Right lung (tissue), 5 donors: Measurements from ENCODE around the gene PROZ. TPM values are rescaled to one million over a fixed set of nuclear protein-coding genes. Genes with fewer than 3 reads are reported as not detected.

Experiments
- DNase-seq, 2 donors: peaks; one replicate each; pipeline ENCODE4 v3.0.0-alpha.2; 2013
- polyA plus RNA-seq, 5 donors: library from polyadenylated mRNA; unstranded; fragments of 120-200 nt; gene quantifications; one replicate each; pipeline versions ENCODE4 v1.2.1 to v1.2.3, GENCODE V29; 2013; ENCODE audit warnings: inconsistent platforms in 1 of 5, low replicate concordance in 1 of 5; ENCODE audit not compliant: insufficient read length in 5 of 5, insufficient read depth in 1 of 5

Gene PROZ
- polyA plus RNA-seq, 5 donors: 0.13 to 0.67 (median 0.42) TPM

DNA sequence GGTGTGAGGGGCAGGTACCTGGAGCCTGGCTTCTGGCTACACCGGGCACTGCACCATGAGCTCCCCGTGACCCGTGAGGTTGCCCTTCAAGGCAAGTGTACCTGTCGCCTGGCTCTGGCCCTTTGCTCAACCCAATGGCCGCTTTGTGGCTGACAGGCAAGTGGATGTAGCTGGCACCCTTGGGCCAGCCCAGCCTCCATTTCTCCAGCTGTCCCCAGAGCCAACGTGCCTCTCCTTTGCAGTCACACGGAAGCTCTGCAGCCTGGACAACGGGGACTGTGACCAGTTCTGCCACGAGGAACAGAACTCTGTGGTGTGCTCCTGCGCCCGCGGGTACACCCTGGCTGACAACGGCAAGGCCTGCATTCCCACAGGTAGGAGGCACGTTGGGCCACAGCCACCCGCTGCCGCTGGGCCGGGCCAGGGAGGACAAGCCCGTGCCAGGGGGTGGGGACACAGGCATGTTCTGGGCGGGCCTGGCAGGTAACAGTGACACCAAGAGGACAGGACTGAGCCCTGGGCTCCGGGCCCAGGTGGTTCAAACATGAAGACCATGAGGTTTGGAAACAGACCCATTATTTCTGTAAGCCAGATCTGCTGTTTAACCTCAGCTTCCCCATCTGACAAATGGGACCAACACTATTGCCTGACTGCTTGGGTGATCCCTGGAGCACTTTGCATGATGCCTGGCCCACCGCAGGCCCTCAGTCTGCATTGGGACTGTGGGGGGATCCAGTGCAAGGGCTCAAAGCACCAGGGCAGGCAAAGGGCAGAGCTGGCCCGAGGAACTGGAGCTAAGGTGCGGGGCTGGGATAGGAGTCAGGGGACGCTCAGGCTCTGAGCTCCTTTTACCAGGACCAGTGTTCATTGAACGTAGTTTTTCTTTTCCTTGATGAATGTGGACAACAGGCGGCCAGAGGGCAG lies 17.5 kb upstream of the PROZ start:
- DNase-seq: no peak

DNA sequence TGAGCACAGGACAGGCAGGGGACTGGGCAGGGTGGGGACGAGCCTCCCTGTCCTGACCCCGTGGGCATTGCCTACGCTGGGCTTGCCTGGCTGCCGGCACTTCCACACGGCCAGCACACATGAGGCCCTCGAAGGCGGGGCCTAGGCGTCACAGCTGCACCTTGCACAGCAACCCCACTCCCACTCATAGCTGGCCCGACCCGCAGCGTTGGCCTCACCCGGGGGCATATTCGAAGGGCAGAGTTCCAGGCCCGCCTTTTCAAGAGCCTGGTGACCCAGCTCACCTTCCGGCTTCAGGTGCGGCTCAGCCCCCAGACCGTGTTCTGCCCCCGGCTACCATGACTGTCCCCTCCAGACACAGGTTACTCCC lies 16.9 kb upstream of the PROZ start:
- DNase-seq: no peak

DNA sequence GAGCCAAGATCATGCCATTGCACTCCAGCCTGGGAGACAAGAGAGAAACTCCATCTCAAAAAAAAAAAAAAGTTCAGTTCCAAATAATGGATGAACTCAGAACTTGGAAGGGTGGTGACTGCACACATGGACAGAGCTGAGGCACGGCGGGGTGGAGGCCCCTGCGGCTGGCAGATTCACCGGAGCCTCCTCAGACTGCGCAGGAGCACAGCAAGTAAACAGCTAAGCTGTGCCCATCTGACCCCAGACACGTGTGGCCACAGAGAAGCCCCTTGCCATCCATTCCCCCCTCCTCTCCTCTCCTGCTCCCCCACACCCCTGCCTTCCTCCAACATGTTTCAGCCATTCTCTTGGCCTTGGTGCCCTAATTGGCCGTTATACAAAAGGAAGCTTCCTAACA lies 15.6 kb upstream of the PROZ start:
- no peak for DNase-seq

DNA sequence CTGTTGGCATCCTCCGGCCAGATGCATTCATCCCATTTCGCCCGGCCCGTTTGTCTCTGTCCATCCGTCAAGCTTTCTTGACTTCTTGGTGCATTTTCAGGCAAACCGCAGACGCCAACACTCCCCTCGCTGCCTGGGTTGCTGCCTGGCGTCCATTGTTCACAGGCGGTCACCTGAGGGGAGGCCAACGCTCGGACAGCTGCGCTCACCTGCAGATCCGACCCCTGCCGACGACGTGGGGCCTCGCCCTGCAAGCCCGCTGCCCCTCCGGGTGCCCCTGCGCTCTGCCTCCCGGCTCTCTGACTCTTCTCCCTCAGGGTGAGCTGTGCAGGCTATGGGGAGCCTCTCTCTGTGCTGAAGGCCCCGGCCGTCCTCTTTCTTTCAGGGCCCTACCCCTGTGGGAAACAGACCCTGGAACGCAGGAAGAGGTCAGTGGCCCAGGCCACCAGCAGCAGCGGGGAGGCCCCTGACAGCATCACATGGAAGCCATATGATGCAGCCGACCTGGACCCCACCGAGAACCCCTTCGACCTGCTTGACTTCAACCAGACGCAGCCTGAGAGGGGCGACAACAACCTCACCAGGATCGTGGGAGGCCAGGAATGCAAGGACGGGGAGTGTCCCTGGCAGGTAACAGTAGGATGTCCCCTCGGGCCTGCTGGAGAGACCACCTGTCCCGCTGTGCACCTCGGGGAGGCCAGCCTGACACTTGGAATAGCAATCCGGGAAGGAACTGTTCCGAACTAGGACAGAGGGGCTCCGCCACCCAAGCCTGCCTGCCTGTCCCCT lies 14.8 kb upstream of the PROZ start:
- no peak for DNase-seq

DNA sequence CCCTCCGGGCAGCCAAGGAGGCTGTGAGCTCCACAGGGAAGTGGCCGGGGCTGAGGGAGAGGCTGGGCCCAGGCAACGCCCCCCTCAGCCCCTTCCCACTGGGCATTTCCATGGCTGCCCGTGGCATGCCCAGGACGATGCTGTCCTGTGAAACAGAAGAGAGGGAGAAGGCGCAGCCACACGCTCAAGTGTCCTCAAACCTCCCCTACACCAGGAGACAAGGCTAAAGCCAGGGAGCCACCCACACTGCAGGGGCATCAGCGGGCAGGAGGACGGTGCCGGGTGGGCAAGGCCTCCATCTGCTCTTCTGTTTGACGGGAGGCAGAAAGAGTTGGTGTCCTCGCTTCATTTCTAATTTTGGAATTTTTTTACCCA lies 14.2 kb upstream of the PROZ start:
- no peak for DNase-seq

DNA sequence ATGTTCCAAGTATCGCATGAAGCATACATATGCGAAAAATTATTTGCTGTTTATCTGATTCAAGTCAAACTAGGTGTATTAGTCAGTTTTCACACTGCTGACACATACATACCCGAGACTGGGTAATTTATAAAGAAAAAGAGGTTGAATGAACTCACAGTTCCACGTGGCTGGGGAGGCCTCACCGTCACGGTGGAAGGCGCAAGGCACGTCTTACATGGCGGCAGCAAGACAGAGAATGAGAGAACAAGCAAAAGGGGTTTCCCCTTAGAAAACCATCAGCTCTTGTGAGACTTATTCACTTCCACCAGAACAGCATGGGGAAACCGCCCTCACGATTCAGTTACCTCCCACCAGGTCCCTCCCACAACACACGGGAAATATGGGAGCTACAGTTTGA lies 13.0 kb upstream of the PROZ start:
- no peak for DNase-seq

DNA sequence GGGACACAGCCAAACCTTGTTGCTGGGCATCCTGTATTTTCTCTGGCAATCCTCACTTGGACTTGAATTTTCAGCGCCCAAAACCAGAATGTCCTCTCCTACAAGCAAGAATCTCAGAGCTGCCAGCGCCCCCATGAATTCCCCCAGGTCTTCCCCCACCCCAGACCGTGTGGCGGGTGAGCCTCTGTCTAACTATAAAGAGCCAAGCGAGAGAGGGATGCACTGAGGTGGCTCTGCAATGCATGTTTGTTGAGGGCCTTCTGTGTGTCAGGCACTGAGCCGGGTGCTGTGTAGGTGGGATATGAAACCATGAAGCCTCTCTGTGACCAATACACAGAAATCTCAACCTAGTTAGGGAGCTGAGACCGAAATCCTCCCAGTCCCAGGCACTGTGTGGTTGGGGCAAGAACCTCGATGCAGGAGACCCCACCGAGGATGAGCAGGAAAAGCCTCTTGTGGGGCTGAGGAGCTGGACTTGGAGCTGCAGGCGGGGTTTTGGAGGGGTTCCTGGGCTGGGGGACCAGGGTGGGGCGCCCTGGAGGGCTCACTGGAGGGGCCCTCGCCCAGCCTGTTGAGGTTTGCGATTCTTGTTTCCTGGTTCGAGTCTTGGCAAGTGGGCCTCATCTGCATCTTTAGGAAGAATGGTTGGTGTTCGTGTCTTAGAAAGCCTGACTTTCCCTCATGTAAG lies 12.4 kb upstream of the PROZ start:
- DNase-seq: no peak

DNA sequence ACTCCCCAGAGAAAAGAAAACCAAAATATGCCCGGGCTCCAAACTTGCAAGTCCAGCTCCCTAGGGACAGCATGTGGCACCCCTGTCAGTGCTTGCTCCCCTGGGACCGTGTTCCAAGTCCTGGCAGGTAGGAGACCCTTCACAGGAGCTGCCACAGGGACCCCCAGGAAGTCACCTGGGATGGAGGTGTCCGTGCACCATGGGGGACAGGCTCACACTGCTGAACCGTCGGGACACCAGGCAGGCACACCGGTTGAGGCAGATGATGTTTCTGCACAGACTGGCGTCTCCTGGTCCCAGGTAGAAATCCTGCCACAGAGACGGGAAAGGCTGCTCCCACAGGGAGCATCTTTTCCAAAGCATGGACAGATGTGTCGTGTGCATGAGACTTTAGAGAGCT lies 11.7 kb upstream of the PROZ start:
- no peak for DNase-seq

DNA sequence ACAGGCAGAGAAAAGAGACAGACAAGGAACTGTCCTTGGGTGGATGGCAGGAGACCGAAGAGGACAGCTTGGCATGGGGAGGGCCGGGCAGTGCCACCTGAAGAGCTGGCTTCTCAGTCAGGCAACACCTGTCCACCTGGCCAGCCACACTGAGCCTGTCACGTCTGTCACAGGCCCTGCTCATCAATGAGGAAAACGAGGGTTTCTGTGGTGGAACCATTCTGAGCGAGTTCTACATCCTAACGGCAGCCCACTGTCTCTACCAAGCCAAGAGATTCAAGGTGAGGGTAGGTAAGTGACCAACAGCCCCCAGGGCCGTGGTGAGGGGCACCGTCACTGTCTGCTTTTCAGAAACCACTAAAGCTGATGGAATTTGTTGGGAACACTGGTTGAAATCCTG lies 11.2 kb upstream of the PROZ start:
- DNase-seq: no peak

DNA sequence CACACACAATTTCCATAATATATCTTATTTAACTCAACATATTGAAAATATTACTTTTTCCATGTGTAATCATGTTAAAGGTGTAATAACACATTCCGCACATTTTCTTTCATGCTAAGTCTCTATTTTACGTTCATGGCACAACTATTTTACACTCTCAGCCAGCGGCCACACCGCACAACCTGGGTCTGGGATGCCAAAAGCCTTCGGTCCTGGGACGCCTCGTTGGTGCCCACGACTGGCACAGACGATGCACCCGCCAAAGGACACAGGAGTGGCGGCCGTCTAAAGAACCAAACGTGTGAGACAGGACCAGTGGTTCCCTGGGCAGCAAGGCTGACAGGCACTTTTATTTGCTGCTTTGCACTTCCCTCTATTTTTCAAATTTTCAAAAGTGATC lies 10.0 kb upstream of the PROZ start:
- DNase-seq: no peak

DNA sequence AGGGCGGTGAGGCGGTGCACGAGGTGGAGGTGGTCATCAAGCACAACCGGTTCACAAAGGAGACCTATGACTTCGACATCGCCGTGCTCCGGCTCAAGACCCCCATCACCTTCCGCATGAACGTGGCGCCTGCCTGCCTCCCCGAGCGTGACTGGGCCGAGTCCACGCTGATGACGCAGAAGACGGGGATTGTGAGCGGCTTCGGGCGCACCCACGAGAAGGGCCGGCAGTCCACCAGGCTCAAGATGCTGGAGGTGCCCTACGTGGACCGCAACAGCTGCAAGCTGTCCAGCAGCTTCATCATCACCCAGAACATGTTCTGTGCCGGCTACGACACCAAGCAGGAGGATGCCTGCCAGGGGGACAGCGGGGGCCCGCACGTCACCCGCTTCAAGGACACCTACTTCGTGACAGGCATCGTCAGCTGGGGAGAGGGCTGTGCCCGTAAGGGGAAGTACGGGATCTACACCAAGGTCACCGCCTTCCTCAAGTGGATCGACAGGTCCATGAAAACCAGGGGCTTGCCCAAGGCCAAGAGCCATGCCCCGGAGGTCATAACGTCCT lies 9.4 kb upstream of the PROZ start:
- no peak for DNase-seq

DNA sequence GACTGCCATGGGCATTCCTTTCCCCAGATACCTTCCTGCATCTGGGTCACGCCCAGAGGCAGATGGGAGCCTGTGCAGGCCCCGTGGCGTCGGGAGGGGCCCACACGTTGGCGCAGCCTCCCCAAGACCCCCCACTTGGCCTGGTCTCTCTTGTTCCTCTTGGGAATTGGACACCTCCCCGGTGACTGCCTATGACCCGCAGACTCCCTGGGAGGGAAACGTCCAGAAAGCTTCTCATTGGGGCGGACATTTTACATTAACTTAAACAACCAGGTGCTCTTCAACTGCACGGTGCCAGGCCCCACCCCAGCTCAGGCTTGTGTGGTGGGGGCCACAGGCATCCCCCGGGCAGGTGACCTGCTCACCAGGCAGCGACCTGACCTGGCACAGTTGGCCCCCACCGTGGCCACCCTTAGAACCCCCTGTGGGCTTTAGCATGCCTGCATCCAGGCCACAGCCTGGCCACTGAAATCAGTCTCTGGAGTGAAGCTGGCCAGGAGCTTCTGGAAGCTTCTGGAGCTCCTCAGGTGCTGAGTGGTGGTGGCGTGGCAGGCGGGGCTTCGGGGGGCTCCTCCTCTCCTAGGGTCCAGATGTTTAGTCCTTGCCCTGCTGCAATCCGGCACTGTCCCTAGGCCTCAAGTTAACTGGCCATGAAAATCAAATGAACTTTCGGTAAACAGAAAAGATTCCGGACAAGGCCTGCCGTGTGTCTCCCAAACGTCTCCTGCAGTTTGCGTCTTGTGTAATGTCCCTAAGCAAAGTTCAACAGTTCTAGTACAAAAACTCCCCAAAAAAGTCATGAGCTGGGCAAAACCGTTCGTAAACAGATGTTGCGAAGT lies 8.5 kb upstream of the PROZ start:
- no peak for DNase-seq

DNA sequence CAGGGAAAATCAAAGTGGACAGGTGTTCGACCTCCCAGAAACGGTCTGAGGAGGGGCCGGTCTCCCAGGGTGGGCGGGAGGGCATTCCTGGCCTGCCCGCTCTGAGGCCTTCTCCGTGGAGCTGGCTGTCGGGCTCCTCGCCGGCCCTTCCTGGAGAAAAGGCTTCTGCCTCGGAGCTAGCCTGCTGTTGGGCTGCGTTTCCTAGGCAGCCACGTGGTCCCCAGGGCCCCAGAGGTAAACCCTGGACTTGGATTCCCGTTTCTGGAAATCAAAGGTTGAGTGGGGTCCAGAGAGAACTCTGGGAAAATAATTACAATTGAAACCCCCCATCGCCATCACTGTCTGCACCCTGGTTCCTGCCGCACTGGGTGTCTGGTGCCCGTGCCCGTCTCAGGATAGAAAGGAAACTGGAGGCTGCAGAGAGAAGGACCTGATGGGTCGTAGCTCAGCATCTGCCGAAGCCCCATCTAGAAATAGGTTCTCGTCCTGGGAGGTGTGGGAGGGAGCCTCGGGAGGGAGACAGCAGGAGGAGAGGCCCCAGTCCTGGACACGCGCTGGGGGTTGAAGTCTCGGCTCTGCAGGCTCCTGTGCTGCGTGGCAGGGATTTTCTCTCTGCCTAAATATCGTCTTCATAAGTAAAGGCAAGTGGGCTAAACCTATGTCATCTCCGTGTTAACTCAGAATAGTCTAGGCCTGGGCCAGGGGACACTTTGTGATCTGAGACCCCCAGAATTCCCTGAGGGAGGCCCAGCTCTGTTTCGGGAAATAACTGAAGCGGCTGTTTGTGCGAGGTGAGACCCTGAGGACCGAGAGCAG lies 7.7 kb upstream of the PROZ start:
- DNase-seq: no peak

DNA sequence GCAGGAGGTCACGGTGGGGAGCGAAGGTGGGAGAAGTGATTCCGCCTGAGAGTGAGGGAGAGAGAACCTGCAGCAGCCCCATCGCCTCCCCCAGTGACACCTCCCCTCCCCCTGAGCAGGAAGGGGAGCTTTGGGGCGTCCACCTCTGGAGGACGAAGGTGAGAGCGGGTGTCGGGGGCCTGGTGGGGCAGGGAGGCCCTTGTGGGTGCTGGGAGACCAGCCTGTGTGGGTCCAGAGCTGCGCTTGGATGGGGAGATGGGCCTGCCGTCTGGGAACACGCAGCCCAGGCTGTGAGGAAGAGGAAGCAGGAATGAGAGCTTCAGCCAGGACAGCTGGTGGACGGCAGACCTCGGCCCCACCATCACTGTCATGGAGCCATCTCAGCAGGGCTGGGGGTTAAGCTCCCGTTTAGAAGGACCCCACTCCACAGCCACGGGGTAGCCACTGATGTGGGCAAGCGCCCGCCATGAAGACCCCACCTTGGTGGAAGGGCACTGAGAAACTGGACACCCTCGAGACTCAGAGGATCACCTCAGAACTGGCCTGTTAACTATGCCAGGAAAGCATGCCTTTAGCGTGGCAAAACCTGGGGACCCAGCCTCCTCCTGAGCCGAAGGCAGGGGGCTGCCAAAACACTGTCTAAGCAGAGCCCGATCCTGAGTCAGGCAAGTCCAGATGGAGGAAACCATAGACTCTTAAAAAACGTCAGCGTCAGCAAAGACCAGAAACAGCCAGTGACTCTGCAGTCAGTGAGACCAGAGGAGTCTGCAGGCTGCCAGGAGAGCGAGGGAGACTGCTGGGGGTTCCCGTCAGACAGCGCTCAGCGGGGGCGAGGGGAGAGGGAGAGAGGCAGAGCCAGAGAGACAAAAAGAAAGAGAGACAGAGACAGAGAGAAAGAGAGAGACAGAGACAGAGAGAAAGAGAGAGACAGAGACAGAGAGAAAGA lies 6.4 kb upstream of the PROZ start:
- DNase-seq: peak in 1 of 2 donors; percentile 32

DNA sequence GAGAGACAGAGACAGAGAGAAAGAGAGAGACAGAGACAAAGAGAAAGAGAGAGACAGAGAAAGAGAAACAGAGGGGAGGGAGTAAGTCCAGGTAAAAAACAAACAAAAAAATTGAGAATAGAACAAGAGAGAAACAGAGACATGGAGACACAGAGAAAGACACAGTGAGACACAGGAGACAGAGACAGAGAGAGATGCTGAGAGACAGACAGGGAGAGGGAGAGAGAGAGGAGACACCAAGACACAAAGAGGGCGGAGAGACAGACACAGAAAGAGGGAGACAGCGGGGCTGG lies 5.8 kb upstream of the PROZ start:
- DNase-seq: no peak

DNA sequence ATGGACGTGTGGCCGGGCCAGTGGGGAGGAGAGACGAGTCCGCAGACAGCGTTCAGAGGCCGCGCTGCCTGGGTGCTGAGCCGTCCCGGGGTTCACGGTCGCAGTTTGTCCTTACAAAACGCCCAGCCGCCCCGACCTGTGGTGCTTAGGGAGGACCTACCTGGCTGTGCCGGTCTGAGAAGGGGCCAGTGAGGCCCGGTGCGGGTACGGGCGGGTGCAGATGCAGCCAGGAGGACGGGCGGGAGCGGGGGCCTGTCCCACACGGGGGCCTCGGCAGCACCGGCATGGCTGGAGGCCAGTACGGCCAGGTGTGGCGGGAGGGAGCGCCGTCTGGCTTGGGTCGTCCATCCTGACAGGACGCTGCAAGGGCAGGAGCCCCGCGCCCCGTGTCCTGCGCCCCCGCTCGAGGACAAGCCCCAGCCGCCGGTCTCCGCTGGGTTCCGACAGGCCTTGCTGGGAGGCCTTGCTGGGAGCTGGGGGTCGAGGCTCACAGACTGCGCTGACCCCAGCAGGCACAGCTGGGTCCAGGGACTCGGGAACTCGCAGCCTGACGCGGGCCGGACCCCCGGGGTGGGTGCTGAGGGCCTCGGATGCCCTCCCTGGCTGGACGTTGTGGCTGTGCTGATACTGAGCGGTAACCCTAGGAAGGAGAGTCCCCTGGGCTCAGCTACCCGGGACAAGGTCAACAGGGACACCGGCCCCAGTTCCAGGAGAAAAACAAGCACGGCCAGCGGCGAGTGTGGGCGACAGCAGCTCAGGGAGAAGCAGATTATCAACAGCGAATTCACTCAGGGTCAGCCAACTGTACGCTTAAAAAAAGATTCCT lies 5.3 kb upstream of the PROZ start:
- peak in 1 of 2 donors; percentile 29 for DNase-seq

DNA sequence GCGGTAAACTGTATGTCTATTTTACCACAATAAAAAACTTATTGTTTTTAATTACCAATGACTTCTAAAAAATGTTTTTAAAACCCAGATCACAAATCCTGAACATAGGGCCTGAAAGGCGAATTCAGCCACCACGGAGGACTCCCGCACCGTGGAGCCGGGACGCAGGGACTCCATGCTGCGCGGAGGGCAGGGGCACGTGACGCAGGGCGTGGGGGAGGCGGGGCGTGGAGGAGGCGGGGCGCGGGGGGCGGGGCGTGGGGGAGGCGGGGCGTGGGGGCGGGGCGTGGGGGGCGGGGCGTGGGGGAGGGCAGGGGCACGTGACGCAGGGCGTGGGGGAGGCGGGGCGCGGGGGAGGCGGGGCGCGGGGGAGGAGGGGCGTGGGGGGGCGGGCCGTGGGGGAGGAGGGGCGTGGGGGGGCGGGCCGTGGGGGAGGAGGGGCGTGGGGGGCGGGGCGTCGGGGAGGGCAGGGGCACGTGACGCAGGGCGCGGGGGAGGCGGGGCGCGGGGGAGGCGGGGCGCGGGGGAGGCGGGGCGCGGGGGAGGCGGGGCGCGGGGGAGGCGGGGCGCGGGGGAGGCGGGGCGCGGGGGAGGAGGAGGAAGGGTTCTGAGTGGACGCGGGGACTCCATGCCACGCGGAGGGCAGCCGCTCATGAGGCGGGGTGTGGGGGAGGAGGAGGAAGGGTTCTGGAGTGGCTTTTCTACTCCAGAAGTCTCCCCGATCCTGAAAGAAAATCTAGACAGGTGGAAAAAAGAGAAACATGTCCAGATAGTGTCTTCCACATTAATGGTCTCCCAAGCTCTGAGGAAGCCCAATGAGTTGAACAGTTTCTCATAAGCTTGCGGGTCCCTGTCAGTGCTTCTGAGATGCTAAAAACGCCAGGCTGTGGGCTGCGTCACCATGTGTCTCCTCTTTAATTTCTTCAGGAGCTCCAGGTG lies 4.4 kb upstream of the PROZ start:
- DNase-seq: peak; percentile 55 to 64
